ENCODE data around the gene EPAS1.

EPAS1 gene

GRCh38 chr2:46345775-46346174, 48.6 kb downstream of the EPAS1 start:
- no peak for DNase-seq (ENCODE audit: low spot score)
- TF ChIP-seq CTCF (IDR thresholded peaks at IDR 0.05; ENCODE audit: borderline replicate concordance, control extremely low read depth, extremely low read depth, insufficient read depth, missing control alignments): no peak
- in situ Hi-C loops (cut with MboI; ENCODE audit: low sequenced_read_pairs, unreplicated experiment): no loop called here

GRCh38 chr2:46346719-46347118, 49.5 kb downstream of the EPAS1 start:
- DNase-seq (ENCODE audit: low spot score): no peak
- TF ChIP-seq CTCF (IDR thresholded peaks at IDR 0.05; ENCODE audit: borderline replicate concordance, control extremely low read depth, extremely low read depth, insufficient read depth, missing control alignments): no peak
- in situ Hi-C loops (cut with MboI; ENCODE audit: low sequenced_read_pairs, unreplicated experiment): no loop called here

GRCh38 chr2:46347648-46348280, 50.6 kb downstream of the EPAS1 start:
- no peak for TF ChIP-seq CTCF (IDR thresholded peaks at IDR 0.05; ENCODE audit: borderline replicate concordance, control extremely low read depth, extremely low read depth, insufficient read depth, missing control alignments)
- in situ Hi-C loops (cut with MboI; ENCODE audit: low sequenced_read_pairs, unreplicated experiment): no loop called here
- DNase-seq (ENCODE audit: low spot score): no peak

DNA sequence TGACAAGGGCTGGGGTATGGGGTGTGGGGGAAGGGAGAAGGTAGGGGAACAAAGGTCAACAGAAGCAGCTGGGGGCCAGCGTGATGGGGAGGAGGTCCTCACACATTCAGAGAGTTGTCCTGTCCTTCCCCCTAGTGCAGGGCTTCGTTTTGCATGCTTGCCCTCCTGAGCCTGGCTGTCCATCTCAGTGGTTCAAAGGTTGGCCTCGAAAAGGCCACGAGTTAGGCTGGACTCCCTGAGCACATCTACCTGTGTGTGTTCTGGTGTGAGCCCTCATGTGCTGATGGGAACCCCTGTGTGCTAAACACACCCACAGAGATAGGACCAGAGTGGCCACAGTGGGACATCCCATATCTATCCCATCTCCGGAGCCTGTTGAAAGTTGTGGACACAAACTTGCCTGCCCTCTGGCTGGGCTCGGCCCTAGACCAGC, 51.9 kb downstream of the EPAS1 start:
- TF ChIP-seq CTCF (IDR thresholded peaks at IDR 0.05; ENCODE audit: borderline replicate concordance, control extremely low read depth, extremely low read depth, insufficient read depth, missing control alignments): no peak
- DNase-seq (ENCODE audit: low spot score): no peak
- in situ Hi-C loops (cut with MboI; ENCODE audit: low sequenced_read_pairs, unreplicated experiment): no loop called here

GRCh38 chr2:46350029-46350689, 53.0 kb downstream of the EPAS1 start:
- DNase-seq (ENCODE audit: low spot score): no peak
- TF ChIP-seq CTCF (IDR thresholded peaks at IDR 0.05; ENCODE audit: borderline replicate concordance, control extremely low read depth, extremely low read depth, insufficient read depth, missing control alignments): no peak
- in situ Hi-C loops (cut with MboI; ENCODE audit: low sequenced_read_pairs, unreplicated experiment): no loop called here

GRCh38 chr2:46351098-46351749, 54.0 kb downstream of the EPAS1 start:
- DNase-seq (ENCODE audit: low spot score): no peak
- no peak for TF ChIP-seq CTCF (IDR thresholded peaks at IDR 0.05; ENCODE audit: borderline replicate concordance, control extremely low read depth, extremely low read depth, insufficient read depth, missing control alignments)
- in situ Hi-C loops (cut with MboI; ENCODE audit: low sequenced_read_pairs, unreplicated experiment): no loop called here

All from GM13976 (cell line).